Activated CD4-positive, alpha-beta T cell treated with anti-CD3 and anti-CD28 coated beads, Interleukin-2, amount 50 U/mL, for 1 hour (primary cell): ENCODE measurements around the gene DCP1B.

Source experiments
- DNase-seq: peaks from one replicate; pipeline ENCODE4 v3.0.0-alpha.2; 2020

The DCP1B gene

GRCh38 chr12:2004113-2004929 lies at the start of gene DCP1B:
TSS of gene DCP1B (minus strand) at chr12:2004457. CDS start at chr12:2004431, 26 bp downstream.
- DNase-seq: peak; percentile 91

- no peak for DNase-seq
Observed at GRCh38 chr12:2053691-2054090, 49.4 kb upstream of the DCP1B start.

GRCh38 chr12:2052826-2053678 lies 48.8 kb upstream of the DCP1B start, which contains the start of gene CACNA1C:
TSS of gene CACNA1C (plus strand) at chr12:2052987. CDS start at chr12:2053563, 576 bp downstream.
- peak; percentile 34 for DNase-seq

- no peak for DNase-seq
Observed at GRCh38 chr12:2051700-2052621, 47.7 kb upstream of the DCP1B start.

GRCh38 chr12:2049604-2050540 lies 45.6 kb upstream of the DCP1B start:
- DNase-seq: no peak

- no peak for DNase-seq
Observed at GRCh38 chr12:2047752-2048151, 43.5 kb upstream of the DCP1B start.

- DNase-seq: no peak
Observed at GRCh38 chr12:2046957-2047356, 42.7 kb upstream of the DCP1B start.

- no peak for DNase-seq
Observed at GRCh38 chr12:2044165-2044564, 39.9 kb upstream of the DCP1B start.

- DNase-seq: no peak
Observed at GRCh38 chr12:2043054-2043453, 38.8 kb upstream of the DCP1B start.

GRCh38 chr12:2039034-2039433 lies 34.8 kb upstream of the DCP1B start:
- DNase-seq: no peak

- no peak for DNase-seq
Observed at GRCh38 chr12:2035431-2036055, 31.3 kb upstream of the DCP1B start.

GRCh38 chr12:2034633-2035430 lies 30.6 kb upstream of the DCP1B start:
- DNase-seq: peak; percentile 85

- DNase-seq: no peak
Observed at GRCh38 chr12:2032506-2032905, 28.2 kb upstream of the DCP1B start.

- DNase-seq: no peak
Observed at GRCh38 chr12:2029851-2030250, 25.6 kb upstream of the DCP1B start.

GRCh38 chr12:2027351-2027750 lies 23.1 kb upstream of the DCP1B start:
- no peak for DNase-seq

GRCh38 chr12:2023365-2023764 lies 19.1 kb upstream of the DCP1B start:
- DNase-seq: no peak

- DNase-seq: no peak
Observed at GRCh38 chr12:2020511-2020910, 16.3 kb upstream of the DCP1B start.

- DNase-seq: no peak
Observed at GRCh38 chr12:2019126-2019525, 14.9 kb upstream of the DCP1B start.

GRCh38 chr12:2018391-2018790 lies 14.1 kb upstream of the DCP1B start:
- no peak for DNase-seq
